Measurements from ENCODE around the gene MACROD2. TPM values are rescaled to one million over a fixed set of nuclear protein-coding genes. Genes with fewer than 3 reads are reported as not detected.
A peak's percentile ranks its signal among the peaks of the same experiment; 100 is the strongest.

The MACROD2 gene
- total RNA-seq, 1 experiment from 2014 or later, result 1.4 TPM

DNA sequence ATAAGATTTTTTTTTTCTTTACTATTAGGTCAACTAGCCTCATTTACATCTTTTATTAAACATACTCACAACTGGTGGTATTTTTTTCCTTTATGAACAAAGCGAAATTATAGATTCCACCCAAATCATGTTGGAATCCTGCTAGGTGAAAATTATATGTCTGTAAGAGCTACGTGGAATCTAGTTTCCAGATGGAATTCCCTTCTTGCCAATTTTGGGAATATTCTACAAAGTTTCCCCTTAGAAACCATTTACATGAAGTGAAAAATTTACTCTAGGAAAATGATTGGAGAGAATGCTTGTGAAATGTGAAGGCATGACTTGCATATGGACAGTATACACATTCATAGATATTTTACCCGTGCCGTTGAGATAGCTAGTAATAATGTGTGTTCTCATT is 1466.6 kb downstream of the MACROD2 start:
- POLR2A ChIA-PET (ENCODE audit: low non-redundant PET), result no interaction called here
- CTCF ChIA-PET, result no interaction called here

DNA sequence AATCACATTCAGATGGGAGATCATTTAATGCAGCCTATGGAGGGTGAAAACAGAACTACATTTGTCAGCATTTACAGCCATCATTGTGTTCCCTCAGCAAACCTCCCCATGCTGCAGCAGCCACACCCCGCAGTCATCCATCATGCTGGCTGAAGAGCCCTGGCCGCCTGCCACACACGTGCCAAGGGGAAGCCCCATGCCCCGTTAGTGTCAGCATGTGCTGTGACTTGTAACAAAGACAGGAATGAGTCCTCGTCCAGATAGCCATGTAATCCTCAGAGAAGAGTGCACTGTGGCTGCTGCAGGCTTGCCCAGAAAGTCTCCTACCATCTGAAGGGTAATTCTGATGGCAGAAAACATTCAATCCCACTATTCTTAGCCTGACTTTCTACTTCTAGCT is 1480.2 kb downstream of the MACROD2 start:
- Histone ChIP-seq H3K9me3 (ENCODE audit: low read depth, low read length, poor library complexity, severe bottlenecking) (peaks cover 9% of the 10 kb centered on the region), H3K36me3 (ENCODE audit: insufficient read depth, low read length, poor library complexity, severe bottlenecking) (no peaks in the 10 kb centered on the region), H3K27ac (ENCODE audit: low read depth, low read length, poor library complexity, severe bottlenecking) (no peak overlapping the region), H3K4me1 (ENCODE audit: insufficient read depth, low read length, poor library complexity, severe bottlenecking) (no peaks in the 10 kb centered on the region), H3K4me3 (ENCODE audit: low read depth, low read length, poor library complexity, severe bottlenecking) (no peak overlapping the region), H3K27me3 (replicated peaks; ENCODE audit: insufficient read depth, low read depth, low read length, poor library complexity) (no peaks in the 10 kb centered on the region)
- ChIA-PET CTCF (no interaction called here), POLR2A (ENCODE audit: low non-redundant PET) (no interaction called here)
- peak; percentile 0 for DNase-seq (ENCODE audit: low spot score)
- intact Hi-C loops (cut with micrococcal nuclease; ENCODE audit: unreplicated experiment), result no loop called here
- no TSS peak for BruUV-seq (replicated peaks)
- TF ChIP-seq, protein P1, sequence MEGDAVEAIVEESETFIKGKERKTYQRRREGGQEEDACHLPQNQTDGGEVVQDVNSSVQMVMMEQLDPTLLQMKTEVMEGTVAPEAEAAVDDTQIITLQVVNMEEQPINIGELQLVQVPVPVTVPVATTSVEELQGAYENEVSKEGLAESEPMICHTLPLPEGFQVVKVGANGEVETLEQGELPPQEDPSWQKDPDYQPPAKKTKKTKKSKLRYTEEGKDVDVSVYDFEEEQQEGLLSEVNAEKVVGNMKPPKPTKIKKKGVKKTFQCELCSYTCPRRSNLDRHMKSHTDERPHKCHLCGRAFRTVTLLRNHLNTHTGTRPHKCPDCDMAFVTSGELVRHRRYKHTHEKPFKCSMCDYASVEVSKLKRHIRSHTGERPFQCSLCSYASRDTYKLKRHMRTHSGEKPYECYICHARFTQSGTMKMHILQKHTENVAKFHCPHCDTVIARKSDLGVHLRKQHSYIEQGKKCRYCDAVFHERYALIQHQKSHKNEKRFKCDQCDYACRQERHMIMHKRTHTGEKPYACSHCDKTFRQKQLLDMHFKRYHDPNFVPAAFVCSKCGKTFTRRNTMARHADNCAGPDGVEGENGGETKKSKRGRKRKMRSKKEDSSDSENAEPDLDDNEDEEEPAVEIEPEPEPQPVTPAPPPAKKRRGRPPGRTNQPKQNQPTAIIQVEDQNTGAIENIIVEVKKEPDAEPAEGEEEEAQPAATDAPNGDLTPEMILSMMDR (conservative IDR thresholded peaks at IDR 0.05; ENCODE audit: low read depth, low read length), result no peak
- no peak for TF ChIP-seq EZH2 (IDR thresholded peaks at IDR 0.05; ENCODE audit: borderline replicate concordance, low read depth, low read length, poor library complexity, severe bottlenecking)

More for the DNA sequence above, 1466.6 kb downstream of the MACROD2 start:
- BruUV-seq (replicated peaks), result no TSS peak
- TF ChIP-seq, protein P1 (conservative IDR thresholded peaks at IDR 0.05; ENCODE audit: low read depth, low read length), result no peak
- no peak for TF ChIP-seq EZH2 (IDR thresholded peaks at IDR 0.05; ENCODE audit: borderline replicate concordance, low read depth, low read length, poor library complexity, severe bottlenecking)
- DNase-seq (ENCODE audit: low spot score), result no peak
- Histone ChIP-seq H3K4me3 (ENCODE audit: low read depth, low read length, poor library complexity, severe bottlenecking) (no peak overlapping the region), H3K4me1 (ENCODE audit: insufficient read depth, low read length, poor library complexity, severe bottlenecking) (no peaks in the 10 kb centered on the region), H3K36me3 (ENCODE audit: insufficient read depth, low read length, poor library complexity, severe bottlenecking) (no peaks in the 10 kb centered on the region), H3K27me3 (replicated peaks; ENCODE audit: insufficient read depth, low read depth, low read length, poor library complexity) (no peaks in the 10 kb centered on the region), H3K27ac (ENCODE audit: low read depth, low read length, poor library complexity, severe bottlenecking) (no peak overlapping the region), H3K9me3 (ENCODE audit: low read depth, low read length, poor library complexity, severe bottlenecking) (peaks cover 14% of the 10 kb centered on the region)
- intact Hi-C loops (cut with micrococcal nuclease; ENCODE audit: unreplicated experiment), result no loop called here

DNA sequence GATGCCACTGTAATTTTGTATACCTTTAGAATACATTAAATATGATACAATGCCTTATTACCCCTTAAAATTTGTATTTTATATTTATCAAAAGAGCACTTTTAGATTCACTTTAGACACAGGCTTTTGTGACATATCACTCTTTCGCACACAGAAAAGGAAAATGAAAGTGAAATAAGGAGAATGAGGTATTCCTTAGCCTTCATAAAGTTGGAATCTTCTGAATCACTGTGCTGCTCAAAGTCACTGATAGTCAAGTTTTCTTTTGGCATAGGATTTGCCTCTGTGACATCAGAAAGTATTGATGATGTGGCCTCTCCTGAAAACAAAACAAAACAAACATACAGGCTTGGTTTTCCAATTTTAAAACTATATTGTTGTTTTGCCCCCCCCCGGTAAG is 1480.9 kb downstream of the MACROD2 start:
- ChIA-PET CTCF (no interaction called here), POLR2A (ENCODE audit: low non-redundant PET) (no interaction called here)
- no peak for DNase-seq (ENCODE audit: low spot score)
- H3K4me3 ChIP-seq (ENCODE audit: low read depth, low read length, poor library complexity, severe bottlenecking), result no peak overlapping the region
- no peak overlapping the region for H3K27ac ChIP-seq (ENCODE audit: low read depth, low read length, poor library complexity, severe bottlenecking)
- BruUV-seq (replicated peaks), result no TSS peak
- intact Hi-C loops (cut with micrococcal nuclease; ENCODE audit: unreplicated experiment), result no loop called here
- H3K36me3 ChIP-seq (ENCODE audit: insufficient read depth, low read length, poor library complexity, severe bottlenecking), result no peaks in the 10 kb centered on the region
- H3K27me3 ChIP-seq (replicated peaks; ENCODE audit: insufficient read depth, low read depth, low read length, poor library complexity), result no peaks in the 10 kb centered on the region
- H3K4me1 ChIP-seq (ENCODE audit: insufficient read depth, low read length, poor library complexity, severe bottlenecking), result no peaks in the 10 kb centered on the region
- TF ChIP-seq, protein P1 (conservative IDR thresholded peaks at IDR 0.05; ENCODE audit: low read depth, low read length), result no peak
- TF ChIP-seq EZH2 (IDR thresholded peaks at IDR 0.05; ENCODE audit: borderline replicate concordance, low read depth, low read length, poor library complexity, severe bottlenecking), result no peak
- H3K9me3 ChIP-seq (ENCODE audit: low read depth, low read length, poor library complexity, severe bottlenecking), result peaks cover 9% of the 10 kb centered on the region
